Ascending aorta (tissue), 2 donors: ENCODE results near the gene ZBTB16. TPM values are rescaled to one million over a fixed set of nuclear protein-coding genes. Genes with fewer than 3 reads are reported as not detected.

Experiments used
- DNase-seq, 2 donors: peaks; one replicate each; pipeline ENCODE4 v3.0.0-alpha.2; 2019; ENCODE audit warnings: low spot score in 2 of 2
- H3K27ac ChIP-seq, 2 donors: fragments of 200-600 bp; sonication (generic); one replicate each; pipeline ENCODE4 v1.5.1; 2016 to 2017; ENCODE audit warnings: mild to moderate bottlenecking in 1 of 2
- H3K27me3 ChIP-seq: fragments of 200-600 bp; sonication (generic); one replicate; pipeline ENCODE4 v1.5.1; 2017
- H3K36me3 ChIP-seq, 2 donors: fragments of 200-600 bp; sonication (generic); one replicate each; pipeline ENCODE4 v1.5.1; 2016
- H3K4me1 ChIP-seq, 2 donors: fragments of 200-600 bp; sonication (generic); one replicate each; pipeline ENCODE4 v1.5.1; 2016 to 2017; ENCODE audit warnings: mild to moderate bottlenecking in 1 of 2
- H3K4me3 ChIP-seq, 2 donors: fragments of 200-600 bp; sonication (generic); one replicate each; pipeline ENCODE4 v1.5.1; 2016 to 2017; ENCODE audit warnings: mild to moderate bottlenecking in 1 of 2
- H3K9me3 ChIP-seq, 2 donors: fragments of 200-600 bp; sonication (generic); one replicate each; pipeline ENCODE4 v1.5.1; 2016
- CTCF ChIP-seq, 3 experiments: fragments of 200-600 bp in 2 of 3; fragments of 450-650 bp in 1 of 3; sonication (generic) in 2 of 3; IDR thresholded peaks; one replicate each; pipeline ENCODE4 v1.5.1; 2016 to 2019; ENCODE audit warnings: antibody characterized with exemption in 3 of 3, mild to moderate bottlenecking in 1 of 3, moderate library complexity in 1 of 3
- intact Hi-C: fragments of 100-400 bp; cut with DNase I; formaldehyde crosslinking; loops from one replicate; pipeline ENCODE4 v1.15.1; 2023
- total RNA-seq: library from RNA; depleted of rRNA; stranded (reverse); fragments of >200 nt; gene quantifications from one replicate; pipeline ENCODE4 v1.1.0, GENCODE V29; 2016

ZBTB16 gene
- total RNA-seq, 1 donor from 2014 or later, result 344 TPM

GRCh38 chr11:114050258-114050927 lies 9.1 kb upstream of the ZBTB16 start:
- H3K9me3 ChIP-seq, result no peaks in the 10 kb centered on the region
- DNase-seq, result no peak
- no peaks in the 10 kb centered on the region for H3K36me3 ChIP-seq
- intact Hi-C loops, result no loop called here
- no peaks in the 10 kb centered on the region for H3K27me3 ChIP-seq
- no peak for TF ChIP-seq CTCF (IDR thresholded peaks at IDR 0.05)
- H3K27ac ChIP-seq, result no peak overlapping the region
- H3K4me1 ChIP-seq, result no peaks in the 10 kb centered on the region
- H3K4me3 ChIP-seq, result no peak overlapping the region

GRCh38 chr11:114051558-114051957 lies 8.0 kb upstream of the ZBTB16 start:
- TF ChIP-seq CTCF (IDR thresholded peaks at IDR 0.05), result no peak
- no peaks in the 10 kb centered on the region for H3K27me3 ChIP-seq
- no peaks in the 10 kb centered on the region for H3K9me3 ChIP-seq
- intact Hi-C loops, result no loop called here
- no peak overlapping the region for H3K4me3 ChIP-seq
- no peak for DNase-seq
- no peaks in the 10 kb centered on the region for H3K4me1 ChIP-seq
- H3K36me3 ChIP-seq, result no peaks in the 10 kb centered on the region
- no peak overlapping the region for H3K27ac ChIP-seq

- Histone ChIP-seq H3K27ac (no peak overlapping the region), H3K9me3 (no peaks in the 10 kb centered on the region), H3K36me3 (no peaks in the 10 kb centered on the region), H3K27me3 (no peaks in the 10 kb centered on the region), H3K4me3 (no peak overlapping the region), H3K4me1 (no peaks in the 10 kb centered on the region)
- no peak for DNase-seq
- intact Hi-C loops, result no loop called here
- no peak for TF ChIP-seq CTCF (IDR thresholded peaks at IDR 0.05)
Observed at GRCh38 chr11:114052160-114052559, 7.4 kb upstream of the ZBTB16 start.

GRCh38 chr11:114053406-114053805 lies 6.1 kb upstream of the ZBTB16 start:
- intact Hi-C loops, result no loop called here

GRCh38 chr11:114054806-114055205 lies 4.7 kb upstream of the ZBTB16 start:
- DNase-seq, result no peak
- H3K27ac ChIP-seq, result no peak overlapping the region
- H3K4me3 ChIP-seq, result no peak overlapping the region
- peaks cover 0 to 7% of the 10 kb centered on the region in 2 donors for H3K4me1 ChIP-seq
- no peak for TF ChIP-seq CTCF (IDR thresholded peaks at IDR 0.05)
- intact Hi-C loops, result loop anchor here (5.0 kb wide), 1 partner anchor 142 kb away; no protein-coding TSS in a partner anchor
- no peaks in the 10 kb centered on the region for H3K36me3 ChIP-seq
- no peaks in the 10 kb centered on the region for H3K27me3 ChIP-seq
- no peaks in the 10 kb centered on the region for H3K9me3 ChIP-seq

More at GRCh38 chr11:114053406-114053805, 6.1 kb upstream of the ZBTB16 start:
- no peak for TF ChIP-seq CTCF (IDR thresholded peaks at IDR 0.05)
- no peak for DNase-seq
- Histone ChIP-seq H3K4me1 (peaks cover 0 to 7% of the 10 kb centered on the region in 2 donors), H3K4me3 (no peak overlapping the region), H3K36me3 (no peaks in the 10 kb centered on the region), H3K9me3 (no peaks in the 10 kb centered on the region), H3K27ac (no peak overlapping the region), H3K27me3 (no peaks in the 10 kb centered on the region)
